Astrocyte of the cerebellum (primary cell): ENCODE measurements around the gene DMD.

ENCODE experiments used
- DNase-seq: peaks from one replicate; pipeline ENCODE4 v3.0.0-alpha.2; 2011; ENCODE audit warnings: low read depth
- H3K4me3 ChIP-seq: 2 replicates; pipeline ENCODE4 v1.5.1; 2011; ENCODE audit warnings: mild to moderate bottlenecking, low read depth, low read length, moderate library complexity
- CTCF ChIP-seq: IDR thresholded peaks from 2 replicates; pipeline ENCODE4 v1.5.1; 2012; ENCODE audit warnings: low read length, low read depth, moderate library complexity, mild to moderate bottlenecking; ENCODE audit errors: missing control alignments
- in situ Hi-C: cut with HindIII; loops from 2 replicates; pipeline ENCODE4 v1.10.0; 2017; ENCODE audit warnings: low sequenced_read_pairs

The DMD gene

GRCh38 chrX:31697294-31697916 is 1513.9 kb downstream of the DMD start:
- H3K4me3 ChIP-seq: no peak overlapping the region
- no peak for TF ChIP-seq CTCF
- in situ Hi-C loops: no loop called here
- no peak for DNase-seq

- DNase-seq: no peak
- no peak overlapping the region for H3K4me3 ChIP-seq
- no peak for TF ChIP-seq CTCF
- in situ Hi-C loops: no loop called here
Observed at GRCh38 chrX:31679861-31680260, 1531.5 kb downstream of the DMD start.

- no peak for DNase-seq
- no peak overlapping the region for H3K4me3 ChIP-seq
- in situ Hi-C loops: no loop called here
- TF ChIP-seq CTCF: no peak
Observed at GRCh38 chrX:31670245-31670644, 1541.1 kb downstream of the DMD start.

- no peak overlapping the region for H3K4me3 ChIP-seq
- no peak for DNase-seq
- no peak for TF ChIP-seq CTCF
- in situ Hi-C loops: no loop called here
Observed at GRCh38 chrX:31665454-31665853, 1545.9 kb downstream of the DMD start.

- in situ Hi-C loops: no loop called here
- H3K4me3 ChIP-seq: no peak overlapping the region
- DNase-seq: no peak
- TF ChIP-seq CTCF: no peak
Observed at GRCh38 chrX:31663172-31663571, 1548.2 kb downstream of the DMD start.

GRCh38 chrX:31661280-31661810 is 1550.0 kb downstream of the DMD start:
- no peak overlapping the region for H3K4me3 ChIP-seq
- DNase-seq: no peak
- in situ Hi-C loops: no loop called here
- TF ChIP-seq CTCF: no peak
